Measurements from ENCODE around the gene ST8SIA4. TPM values are rescaled to one million over a fixed set of nuclear protein-coding genes. Genes with fewer than 3 reads are reported as not detected.

ST8SIA4 gene
- total RNA-seq, 1 experiment from 2014 or later = 29.0 TPM

DNA sequence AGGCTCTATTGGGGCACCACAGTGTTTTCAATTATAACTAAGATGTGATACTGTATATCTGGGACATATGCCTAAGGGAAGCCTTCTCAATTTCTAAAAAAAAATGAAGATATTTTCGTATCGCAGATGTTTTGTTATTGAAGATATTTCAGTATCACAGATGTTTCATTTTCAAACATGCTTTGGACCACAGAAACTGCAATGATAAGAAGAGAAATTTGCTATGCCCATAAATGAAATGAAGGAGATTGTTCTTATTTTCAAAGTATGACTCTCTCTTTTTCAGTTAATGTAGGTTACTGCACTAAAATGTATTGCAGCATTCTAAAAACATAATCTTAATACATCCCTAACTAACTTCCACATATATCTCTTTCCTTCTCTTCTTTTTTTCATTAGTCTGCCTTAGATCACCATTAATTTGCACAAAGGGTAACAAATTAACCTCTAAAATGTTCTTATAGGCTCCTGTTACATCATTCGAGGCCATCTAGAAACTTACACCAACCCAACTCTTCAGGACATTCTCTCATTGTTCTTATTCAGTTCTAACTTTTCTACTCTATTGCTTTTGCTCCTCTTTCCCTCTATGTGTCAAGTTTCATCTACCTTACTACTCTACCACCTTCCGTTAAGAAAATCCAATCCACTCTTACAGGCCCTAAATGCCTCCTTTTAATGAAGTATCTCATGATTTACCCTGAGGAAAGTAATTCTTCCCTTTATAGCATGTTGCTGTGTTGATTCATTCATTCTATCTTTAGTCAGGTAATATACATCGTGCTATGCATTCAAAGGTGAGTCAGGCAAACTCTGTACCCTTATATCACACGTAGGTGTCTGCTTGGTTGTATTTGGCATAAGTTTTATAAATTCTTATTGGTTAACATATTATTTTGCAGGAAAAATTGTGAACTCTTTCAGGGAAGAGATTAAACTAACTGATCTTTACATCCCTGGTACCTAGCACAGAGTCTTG is 70.5 kb downstream of the ST8SIA4 start:
- no peak for DNase-seq (ENCODE audit: low spot score)

DNA sequence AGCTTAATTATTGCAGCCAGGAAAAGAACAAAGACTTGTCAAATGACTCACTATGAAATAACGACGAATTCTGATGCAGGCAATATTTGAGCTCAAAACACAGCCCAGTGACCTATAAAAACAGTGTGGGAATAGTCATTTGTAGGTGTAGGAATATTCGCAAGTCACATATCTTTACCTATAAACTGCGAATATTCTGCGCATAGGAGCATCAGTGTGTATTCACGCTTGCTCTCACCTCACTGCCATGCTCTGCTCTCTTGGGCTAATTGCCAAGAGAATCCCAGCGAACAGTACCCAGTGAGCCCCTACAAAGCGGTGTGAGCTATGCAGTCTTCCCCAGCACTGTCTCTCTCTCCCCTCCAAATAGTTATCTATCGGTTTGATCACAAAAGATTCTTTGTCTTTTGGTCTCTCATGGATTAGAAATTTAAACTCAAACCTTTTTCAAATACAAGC is 74.2 kb downstream of the ST8SIA4 start:
- DNase-seq (ENCODE audit: low spot score) = no peak

DNA sequence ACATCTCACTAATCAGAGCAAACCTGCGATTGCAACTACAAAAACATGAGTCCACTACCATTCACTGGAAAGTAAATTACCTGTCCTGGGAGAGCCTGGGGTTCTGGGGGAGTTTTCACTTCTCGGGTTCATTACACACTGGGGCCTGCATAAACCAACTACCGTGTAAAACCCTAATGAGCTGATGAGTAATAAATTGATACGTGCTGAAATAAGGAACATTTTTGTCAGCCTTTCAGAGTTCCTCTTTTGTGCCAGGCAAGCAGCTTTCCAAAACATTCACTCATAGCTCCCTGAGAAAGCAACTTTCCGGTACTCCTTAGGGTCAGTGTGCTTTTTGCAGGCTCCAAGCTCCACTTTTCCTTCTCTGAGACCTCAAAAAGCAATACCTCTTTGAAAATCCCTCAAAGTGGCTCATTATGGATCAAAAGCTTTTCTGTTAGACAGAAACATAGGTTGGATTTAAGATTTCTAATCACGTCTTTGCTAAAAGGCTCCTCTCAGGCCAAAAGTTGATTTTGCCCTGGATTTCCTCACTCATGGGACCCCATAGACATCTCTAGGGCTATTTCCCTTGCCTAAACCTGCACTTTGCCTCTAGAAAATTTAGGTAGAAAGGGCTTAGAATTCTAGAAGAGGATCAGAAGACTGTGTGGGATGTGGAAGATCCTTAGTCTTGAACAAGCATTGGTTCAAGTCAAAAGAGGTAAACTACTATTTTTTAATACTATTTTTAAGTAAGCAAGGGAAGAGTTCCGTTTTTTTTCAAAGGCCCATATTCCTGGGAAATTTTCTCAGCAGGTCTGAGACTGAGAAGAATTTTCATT is 74.8 kb downstream of the ST8SIA4 start:
- no peak for DNase-seq (ENCODE audit: low spot score)

DNA sequence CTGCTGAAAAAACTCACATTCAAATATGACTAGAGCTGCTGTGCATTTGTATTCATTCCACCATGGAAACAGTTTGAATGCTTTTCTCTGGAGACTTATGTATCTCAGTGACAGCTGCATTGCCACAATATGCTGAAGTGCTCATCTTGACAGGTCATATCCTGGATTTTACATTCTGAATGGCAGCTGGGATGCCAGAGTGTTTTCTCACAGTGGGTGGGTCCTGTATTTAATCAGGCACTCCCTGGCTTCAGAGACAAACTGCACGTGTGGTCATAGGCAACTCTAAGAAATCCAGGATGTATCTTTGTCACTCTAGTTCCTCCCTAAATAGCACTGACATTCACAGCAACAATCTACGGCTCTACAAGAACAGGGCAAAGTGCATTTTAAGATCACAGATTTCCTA is 75.6 kb downstream of the ST8SIA4 start:
- no peak for DNase-seq (ENCODE audit: low spot score)

DNA sequence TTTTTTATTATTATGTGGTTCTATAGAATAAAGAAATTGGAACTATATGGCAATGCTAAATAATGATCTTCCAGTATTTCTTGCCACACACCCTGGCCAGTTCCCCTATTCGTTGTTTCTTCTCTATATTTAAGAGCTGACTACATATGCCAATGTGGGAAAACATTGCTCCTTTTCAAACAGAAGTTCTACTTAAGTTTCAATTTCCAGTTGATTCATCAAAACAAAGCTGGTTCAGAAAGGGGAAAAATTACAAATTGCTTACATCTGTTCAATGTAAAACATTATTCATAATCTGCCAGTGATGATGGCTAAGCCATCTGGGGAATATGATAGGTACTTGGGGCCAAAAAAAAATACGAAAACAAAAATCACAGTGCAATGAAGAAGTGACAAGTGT is 76.9 kb downstream of the ST8SIA4 start:
- DNase-seq (ENCODE audit: low spot score) = no peak

DNA sequence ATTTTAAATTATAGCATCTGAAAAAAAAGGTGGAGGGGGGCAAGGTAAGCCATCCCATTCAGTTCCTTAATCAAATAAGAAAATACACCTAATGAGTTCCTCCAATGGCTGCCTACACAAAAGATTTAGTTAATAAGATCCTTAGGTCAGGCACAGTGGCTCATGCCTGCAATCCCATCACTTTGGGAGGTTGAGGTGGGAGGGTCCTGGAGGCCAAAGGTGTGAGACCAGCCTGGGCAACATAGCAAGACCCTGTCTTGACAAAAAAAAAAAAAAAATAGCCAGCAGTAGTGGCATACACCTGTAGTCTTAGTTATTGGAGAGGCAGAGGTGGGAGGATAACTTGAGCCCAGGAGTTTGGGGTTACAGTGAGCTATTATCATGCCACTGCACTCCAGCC is 78.4 kb downstream of the ST8SIA4 start:
- DNase-seq (ENCODE audit: low spot score) = no peak

DNA sequence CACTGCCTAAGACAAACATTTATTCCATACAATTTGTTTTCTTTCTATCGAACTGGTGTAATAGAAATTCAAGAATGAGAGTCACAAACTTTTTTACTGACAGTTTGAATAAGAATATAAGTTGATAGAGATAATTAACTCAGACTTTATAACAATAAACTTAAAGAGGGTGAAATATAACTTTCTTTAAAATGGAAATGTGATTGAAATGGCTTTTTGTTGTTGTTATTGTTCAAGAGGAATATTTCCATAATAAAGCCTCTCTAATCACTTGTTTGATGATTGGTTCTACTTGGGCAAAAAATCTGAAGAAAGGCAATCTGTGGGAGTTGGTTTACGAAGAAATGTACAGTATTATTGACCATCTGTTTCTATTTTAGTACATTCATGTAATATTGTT is 79.3 kb downstream of the ST8SIA4 start:
- no peak for DNase-seq (ENCODE audit: low spot score)

DNA sequence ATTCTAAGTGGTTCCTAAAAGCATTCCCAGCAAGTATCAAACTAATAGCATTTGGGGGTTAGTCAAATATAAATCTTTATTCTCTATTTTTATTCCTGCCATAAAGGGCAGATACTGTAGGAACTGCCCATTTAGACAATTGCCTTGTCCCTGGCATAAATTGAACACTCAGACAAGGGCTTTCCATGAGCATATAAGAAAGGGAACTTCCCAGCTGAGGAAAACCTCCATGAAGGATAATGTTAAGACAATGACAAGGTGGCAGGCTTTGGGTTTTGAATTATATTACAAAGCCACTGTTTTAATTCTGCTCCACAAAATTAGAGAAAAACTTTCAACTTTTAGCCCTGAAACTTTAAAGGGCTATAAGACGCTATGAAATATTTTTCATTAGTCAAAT is 81.3 kb downstream of the ST8SIA4 start:
- DNase-seq (ENCODE audit: low spot score) = no peak

DNA sequence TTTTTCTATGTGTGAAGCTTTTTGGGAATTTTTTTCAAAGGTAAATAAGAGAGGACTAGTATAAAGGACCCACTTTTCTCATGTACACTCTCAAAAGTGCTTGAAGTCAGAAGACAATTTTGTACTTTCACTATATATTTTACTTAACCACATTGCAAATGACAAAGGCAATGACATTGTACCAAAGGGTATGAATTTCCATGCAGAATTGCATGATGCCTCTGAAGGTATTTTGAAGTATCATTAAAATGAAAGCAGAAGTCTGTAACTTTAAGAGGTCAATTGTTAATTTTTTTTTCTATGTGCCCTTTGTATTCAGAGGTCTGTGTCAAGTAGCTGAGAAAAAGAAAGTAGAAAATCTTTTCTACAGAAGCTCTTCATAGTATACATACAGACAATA is 84.7 kb downstream of the ST8SIA4 start:
- no peak for DNase-seq (ENCODE audit: low spot score)

DNA sequence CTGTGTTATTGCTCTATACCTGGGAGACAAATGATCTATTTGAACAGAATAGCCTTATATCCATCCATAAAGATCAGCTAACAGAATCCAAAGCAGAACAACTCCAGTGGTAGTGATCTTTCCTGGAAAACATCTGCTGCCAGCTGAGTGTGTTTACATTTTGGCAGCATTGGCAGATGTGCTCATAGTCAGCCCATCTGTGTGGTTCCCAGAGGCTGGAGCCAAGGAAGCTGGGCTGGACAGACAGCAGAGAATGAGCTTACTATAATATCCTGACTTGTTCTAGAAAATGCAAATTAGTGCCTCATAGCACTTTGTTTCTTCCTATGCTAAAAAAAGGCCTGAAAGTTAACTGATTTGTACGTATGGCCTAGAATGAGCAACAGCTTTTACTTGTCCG is 99.7 kb downstream of the ST8SIA4 start:
- peak; percentile 57 for DNase-seq (ENCODE audit: low spot score)

DNA sequence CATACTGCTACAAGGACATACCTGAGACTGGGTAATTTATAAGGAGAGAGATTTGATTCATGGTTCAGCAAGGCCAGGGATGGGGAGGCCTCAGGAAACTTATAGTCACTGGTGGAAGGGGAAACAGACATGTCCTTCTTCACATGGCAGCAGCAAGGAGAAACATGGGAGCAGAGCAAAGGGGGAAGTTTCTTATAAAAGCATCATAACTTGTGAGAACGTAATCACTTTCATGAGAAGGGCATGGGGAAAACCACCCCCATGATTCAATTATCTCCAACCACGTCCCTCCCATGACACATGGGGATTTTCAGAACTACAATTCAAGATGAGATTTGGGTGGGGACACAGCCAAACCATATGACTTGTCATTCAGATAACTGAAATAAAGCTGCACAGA is 100.9 kb downstream of the ST8SIA4 start:
- no peak for DNase-seq (ENCODE audit: low spot score)

DNA sequence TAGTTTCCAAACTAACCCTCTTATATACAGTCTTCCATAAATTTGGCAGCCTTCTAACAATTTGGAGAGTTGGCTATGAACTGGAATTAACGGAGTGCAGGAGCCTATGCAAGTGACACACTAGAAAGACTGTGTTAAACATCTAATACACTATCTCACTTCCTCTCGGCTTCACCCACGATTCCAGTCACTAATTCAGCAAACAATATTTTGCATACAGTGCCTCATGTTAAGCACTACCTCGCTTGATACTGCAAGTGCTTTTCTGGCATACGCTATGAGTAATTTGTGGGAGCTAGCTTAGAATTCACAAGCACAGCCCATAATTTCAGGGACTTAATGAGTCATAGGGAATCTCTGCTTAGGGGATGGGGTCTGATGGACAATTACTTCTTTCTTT is 102.5 kb downstream of the ST8SIA4 start:
- DNase-seq (ENCODE audit: low spot score) = no peak

DNA sequence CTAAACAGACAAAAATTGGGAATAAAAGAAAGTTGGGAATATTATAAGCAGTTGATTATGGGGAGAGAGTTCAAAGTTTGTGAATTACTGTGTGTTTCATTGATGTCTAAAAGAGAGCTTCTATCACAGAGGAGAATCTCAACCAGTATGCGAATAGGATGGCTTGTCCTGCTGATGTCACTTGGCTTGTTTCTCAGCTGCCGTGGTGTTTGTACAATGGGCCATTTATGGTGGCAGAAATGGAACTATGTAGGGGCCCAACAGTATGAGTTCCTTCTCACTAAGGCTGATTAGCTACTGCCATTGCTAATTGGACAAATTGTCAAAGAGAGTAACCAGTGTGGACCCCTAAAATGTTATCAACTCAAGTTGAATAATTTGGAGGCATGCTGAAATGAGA is 103.9 kb downstream of the ST8SIA4 start:
- no peak for DNase-seq (ENCODE audit: low spot score)

DNA sequence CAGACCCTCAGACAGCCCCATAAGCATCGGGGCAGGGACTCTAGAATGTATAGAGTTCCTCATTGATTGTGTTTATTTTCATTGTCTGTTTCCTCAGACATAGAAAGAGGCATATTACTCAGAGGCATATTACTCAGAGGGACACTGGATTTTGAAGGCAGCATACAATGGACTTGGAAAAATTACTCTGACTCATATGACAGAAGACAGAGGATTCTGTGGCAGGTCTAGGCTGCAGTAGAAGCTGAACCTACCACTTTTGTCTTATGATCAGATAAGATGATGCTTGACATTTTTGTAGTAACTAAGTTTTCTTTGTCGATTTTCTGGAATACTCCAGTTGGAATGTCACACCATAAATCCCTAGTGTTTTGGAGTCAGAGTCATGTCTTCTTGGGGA is 105.2 kb downstream of the ST8SIA4 start:
- no peak for DNase-seq (ENCODE audit: low spot score)

DNA sequence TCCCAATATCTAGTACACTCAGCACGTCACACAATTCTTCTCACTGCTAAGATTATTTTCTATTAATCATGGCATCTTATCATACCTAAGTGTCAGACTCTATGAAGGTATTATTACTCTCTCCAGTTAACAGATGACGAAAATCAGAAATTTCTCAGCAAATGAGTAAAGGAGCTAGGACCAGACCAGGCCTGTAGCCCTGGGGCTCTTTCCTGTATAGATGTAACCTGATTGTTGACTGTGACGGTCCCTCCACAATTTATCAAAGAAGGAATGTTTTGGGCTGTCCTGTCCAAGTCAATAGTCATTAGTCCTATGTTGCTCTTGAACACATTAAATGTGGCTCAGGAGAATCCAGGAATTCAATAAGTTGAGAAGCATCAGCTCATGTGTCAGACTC is 106.2 kb downstream of the ST8SIA4 start:
- no peak for DNase-seq (ENCODE audit: low spot score)

DNA sequence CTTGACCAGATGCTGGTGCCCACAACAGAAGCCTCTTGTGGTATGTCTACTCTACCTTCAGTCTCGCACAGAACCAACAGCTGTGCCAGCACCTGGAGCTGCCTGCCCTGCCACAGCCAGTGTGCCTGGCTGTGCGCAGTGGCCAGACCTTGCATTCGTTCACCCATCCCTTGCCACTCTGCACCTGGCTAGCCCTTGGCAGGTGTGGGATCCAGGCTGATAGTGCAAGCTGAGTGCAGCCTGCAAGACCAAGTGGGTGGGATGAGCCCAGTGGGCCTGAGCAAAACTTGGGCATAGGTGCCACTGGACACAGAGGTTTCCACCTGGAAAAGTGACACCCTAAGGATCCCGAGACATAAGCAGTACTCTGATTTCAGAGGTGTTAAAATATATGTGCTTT is 108.2 kb downstream of the ST8SIA4 start:
- DNase-seq (ENCODE audit: low spot score) = no peak

DNA sequence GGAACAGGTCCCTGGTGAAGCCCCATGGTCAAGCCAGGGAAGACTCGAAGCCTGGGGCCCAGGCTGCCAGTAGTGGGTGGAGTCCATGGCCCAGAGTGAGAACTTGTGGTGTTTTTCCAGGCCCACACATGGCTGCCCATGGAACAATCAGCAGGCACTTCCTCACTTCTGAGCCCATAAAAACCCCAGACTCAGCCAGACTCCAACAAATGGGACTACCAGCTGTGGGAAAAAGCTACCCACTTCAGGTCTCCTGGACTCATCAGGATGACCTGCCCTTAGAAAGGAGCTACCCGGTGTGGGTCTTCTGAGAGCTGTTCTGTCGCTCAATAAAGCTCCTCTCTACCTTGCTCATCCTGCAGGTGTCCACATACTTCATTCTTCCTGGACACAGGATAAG is 108.9 kb downstream of the ST8SIA4 start:
- DNase-seq (ENCODE audit: low spot score) = no peak

DNA sequence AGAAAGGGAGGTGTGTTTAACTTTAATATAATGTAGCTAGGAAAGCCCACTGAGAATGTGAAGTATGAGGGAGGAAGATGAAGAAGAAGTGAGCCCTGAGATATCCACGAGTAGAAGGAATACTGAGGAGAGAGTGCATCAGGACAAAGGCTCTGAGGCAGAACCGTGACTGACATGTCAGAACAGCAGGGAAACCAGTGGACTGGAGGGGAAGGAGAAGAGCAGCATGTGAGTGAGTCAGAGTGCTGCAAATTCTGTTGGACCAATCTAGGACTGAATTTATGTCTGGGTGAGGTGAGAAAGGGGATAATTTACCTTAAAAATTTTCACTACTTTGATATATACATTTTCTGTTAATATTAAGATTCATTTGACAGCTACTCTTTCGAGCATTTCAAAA is 110.3 kb downstream of the ST8SIA4 start:
- DNase-seq (ENCODE audit: low spot score) = no peak

DNA sequence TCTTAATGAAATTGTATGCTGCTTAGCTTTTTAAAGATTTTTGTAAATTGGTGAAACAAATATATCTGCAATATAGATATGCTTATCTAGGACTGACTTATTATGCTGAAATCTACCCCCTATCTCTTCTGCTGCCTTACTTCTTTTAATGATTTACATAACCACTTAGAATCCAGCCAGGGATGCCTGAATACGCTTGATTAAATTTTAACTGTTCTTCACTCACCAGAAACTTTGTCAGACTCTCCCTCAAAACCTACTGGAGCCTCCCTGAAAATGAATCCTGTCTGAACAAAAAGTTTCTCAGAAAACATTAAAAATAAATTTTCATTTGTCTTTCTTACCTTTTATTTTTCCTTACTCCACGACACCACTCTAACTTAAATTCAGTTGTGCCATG is 111.7 kb downstream of the ST8SIA4 start:
- DNase-seq (ENCODE audit: low spot score) = no peak

DNA sequence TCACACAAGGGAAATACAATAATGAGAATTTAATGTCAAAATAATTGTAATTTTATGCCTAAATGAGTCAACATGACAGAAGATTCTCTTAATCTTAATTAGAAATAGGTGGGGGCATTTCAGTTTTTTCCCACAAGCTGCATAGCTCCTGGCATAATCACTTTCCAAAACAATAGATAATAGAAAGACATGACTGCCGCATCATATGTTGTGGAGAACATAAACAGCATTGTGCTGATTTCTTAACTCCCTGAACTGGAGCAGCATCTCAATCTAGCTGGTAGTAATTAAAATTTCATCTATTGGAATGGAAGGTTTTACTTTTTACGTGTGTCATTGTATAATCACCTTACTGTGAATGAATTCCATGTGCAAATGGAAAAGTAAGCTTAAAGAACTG is 112.1 kb downstream of the ST8SIA4 start:
- DNase-seq (ENCODE audit: low spot score) = no peak

DNA sequence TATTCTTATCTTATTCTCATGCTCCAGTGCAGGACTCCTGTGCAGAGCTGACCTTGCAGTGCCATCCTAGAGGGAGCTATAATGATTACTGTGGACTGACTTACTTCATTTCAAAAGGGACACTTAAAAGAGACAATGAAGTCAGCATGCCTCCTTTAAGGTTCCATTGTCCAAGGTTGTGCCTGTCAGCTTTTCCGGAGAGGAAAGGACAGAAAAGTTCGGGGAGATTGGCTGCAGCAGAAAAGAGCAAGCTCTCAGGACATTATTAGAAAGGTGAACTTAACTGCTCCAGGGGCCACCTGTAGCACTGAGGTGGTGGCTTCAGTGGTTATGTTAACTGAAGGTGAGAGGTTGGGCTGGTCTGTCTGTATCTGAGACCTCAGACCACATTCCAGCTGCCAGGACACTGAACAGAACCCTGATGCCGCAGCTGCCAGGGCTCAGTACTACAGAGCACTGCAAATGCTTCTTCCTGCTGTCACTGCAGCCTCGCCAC is 112.9 kb downstream of the ST8SIA4 start:
- no peak for DNase-seq (ENCODE audit: low spot score)

DNA sequence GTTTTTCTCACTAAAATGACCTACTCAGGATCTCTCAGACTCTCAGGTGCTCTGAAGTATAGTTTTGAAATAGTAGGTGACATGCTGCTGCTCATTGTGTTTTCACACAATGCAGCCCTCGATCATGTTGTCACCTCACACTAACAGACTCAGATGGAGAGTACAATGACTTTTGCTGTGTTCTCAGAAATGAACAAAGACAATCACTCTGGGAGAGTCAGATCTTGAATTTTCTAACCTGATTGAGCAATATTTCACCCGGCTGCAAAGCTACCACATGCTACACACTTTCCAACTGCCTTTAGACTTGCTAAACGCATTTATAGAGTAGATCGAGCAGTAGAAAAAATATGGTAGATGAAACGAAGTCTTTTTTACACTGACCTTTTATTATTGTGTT is 113.4 kb downstream of the ST8SIA4 start:
- DNase-seq (ENCODE audit: low spot score) = no peak

DNA sequence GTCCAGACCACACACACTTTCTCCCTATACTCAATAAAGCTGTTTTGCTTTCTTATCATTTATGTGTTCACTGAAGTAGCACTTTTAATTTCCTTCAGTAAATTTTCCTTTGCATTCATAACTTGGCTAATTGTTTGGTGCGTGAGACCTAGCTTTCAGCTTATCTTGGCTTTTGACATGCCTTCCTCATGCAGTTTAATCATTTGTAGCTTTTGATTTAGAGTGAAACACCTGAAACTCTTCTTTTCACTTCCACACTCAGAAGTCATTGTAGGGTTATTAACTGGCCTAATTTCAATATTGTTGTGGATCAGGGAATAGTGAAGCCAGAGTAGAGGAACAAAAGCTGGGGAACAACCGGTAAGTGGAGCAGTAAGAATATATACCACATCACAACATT is 114.7 kb downstream of the ST8SIA4 start:
- DNase-seq (ENCODE audit: low spot score) = no peak

Data from H4 (cell line).